Body of pancreas (tissue), 4 donors: ENCODE data around the gene LCE7A.

ENCODE experiments used
- CTCF ChIP-seq, 7 experiments: fragments of 450-650 bp in 4 of 7; fragments of 200-600 bp in 3 of 7; sonication (generic) in 3 of 7; IDR thresholded peaks; one replicate each; pipeline ENCODE4 v1.5.1; 2016 to 2019; ENCODE audit warnings: antibody characterized with exemption in 7 of 7
- POLR2A ChIP-seq, 3 donors: fragments of 450-650 bp; IDR thresholded peaks; one replicate each; pipeline ENCODE4 v1.6.1; 2016; ENCODE audit warnings: antibody characterized with exemption in 3 of 3, mild to moderate bottlenecking in 2 of 3

- TF ChIP-seq CTCF (IDR thresholded peaks at IDR 0.05): no peak
- TF ChIP-seq POLR2A (IDR thresholded peaks at IDR 0.05): no peak
Measured at GRCh38 chr1:152824964-152825363, 34.8 kb upstream of the LCE7A start.
